KMS-11 (cell line): ENCODE results near the gene MFAP4.

ENCODE experiments used
- H2AFZ ChIP-seq: fragments of 200-600 bp; sonication (generic); 2 replicates; pipeline ENCODE4 v1.6.1; 2016; ENCODE audit warnings: antibody characterized with exemption, mixed run types, low read depth
- H3K27ac ChIP-seq: fragments of 200-600 bp; sonication (generic); 2 replicates; pipeline ENCODE4 v1.6.1; 2016; ENCODE audit warnings: mild to moderate bottlenecking, mixed run types
- H3K27me3 ChIP-seq: fragments of 200-600 bp; sonication (generic); 2 replicates; pipeline ENCODE4 v1.6.1; 2017; ENCODE audit warnings: mild to moderate bottlenecking, low read depth, mixed run types, moderate library complexity; ENCODE audit not compliant: insufficient read depth
- H3K36me3 ChIP-seq: fragments of 200-600 bp; sonication (generic); 2 replicates; pipeline ENCODE4 v1.6.1; 2017; ENCODE audit warnings: mild to moderate bottlenecking, mixed run types; ENCODE audit not compliant: insufficient read depth
- H3K4me1 ChIP-seq: fragments of 200-600 bp; sonication (generic); 2 replicates; pipeline ENCODE4 v1.6.1; 2016; ENCODE audit warnings: mild to moderate bottlenecking, low read depth, mixed run types; ENCODE audit not compliant: poor library complexity, severe bottlenecking
- H3K4me2 ChIP-seq: fragments of 200-600 bp; sonication (generic); 2 replicates; pipeline ENCODE4 v1.7.0; 2016; ENCODE audit warnings: mild to moderate bottlenecking, mixed run types
- H3K4me3 ChIP-seq: fragments of 200-600 bp; sonication (generic); IDR thresholded peaks from 2 replicates; pipeline ENCODE4 v1.6.1; 2017; ENCODE audit warnings: low read depth, low read length, mixed read lengths; ENCODE audit not compliant: insufficient read depth
- H3K79me2 ChIP-seq: fragments of 200-600 bp; sonication (generic); 2 replicates; pipeline ENCODE4 v1.6.1; 2016; ENCODE audit warnings: low read depth, mixed run types; ENCODE audit not compliant: insufficient read depth
- H3K9ac ChIP-seq: fragments of 200-600 bp; sonication (generic); 2 replicates; pipeline ENCODE4 v1.6.1; 2016; ENCODE audit warnings: mild to moderate bottlenecking, mixed run types
- H4K20me1 ChIP-seq: fragments of 200-600 bp; sonication (generic); 2 replicates; pipeline ENCODE4 v1.6.1; 2016; ENCODE audit warnings: mild to moderate bottlenecking, mixed run types; ENCODE audit not compliant: insufficient read depth
- CTCF ChIP-seq: fragments of 200-600 bp; sonication (generic); conservative IDR thresholded peaks from 2 replicates; pipeline ENCODE4 v1.6.1; 2017; ENCODE audit warnings: low read depth, mild to moderate bottlenecking, antibody characterized with exemption, low read length, moderate library complexity, mixed read lengths

MFAP4 gene

GRCh38 chr17:19382531-19383444 is 4.2 kb downstream of the MFAP4 start:
- Histone ChIP-seq H3K4me2 (no peak overlapping the region), H3K36me3 (no peaks in the 10 kb centered on the region), H3K4me3 (no peak overlapping the region), H3K79me2 (no peaks in the 10 kb centered on the region), H3K27ac (no peak overlapping the region), H3K9ac (no peak overlapping the region), H3K4me1 (no peaks in the 10 kb centered on the region), H2AFZ (no peak overlapping the region), H4K20me1 (no peaks in the 10 kb centered on the region), H3K27me3 (no peaks in the 10 kb centered on the region)
- no peak for TF ChIP-seq CTCF

GRCh38 chr17:19381741-19382444 is 5.1 kb downstream of the MFAP4 start:
- no peaks in the 10 kb centered on the region for H3K27me3 ChIP-seq
- H4K20me1 ChIP-seq = no peaks in the 10 kb centered on the region
- peaks cover 3% of the 10 kb centered on the region for H3K4me1 ChIP-seq
- no peaks in the 10 kb centered on the region for H3K79me2 ChIP-seq
- no peak overlapping the region for H2AFZ ChIP-seq
- H3K9ac ChIP-seq = no peak overlapping the region
- no peaks in the 10 kb centered on the region for H3K36me3 ChIP-seq
- TF ChIP-seq CTCF = no peak
- H3K27ac ChIP-seq = no peak overlapping the region
- H3K4me2 ChIP-seq = no peak overlapping the region
- no peak overlapping the region for H3K4me3 ChIP-seq

- H3K79me2 ChIP-seq = no peaks in the 10 kb centered on the region
- H2AFZ ChIP-seq = no peak overlapping the region
- no peak overlapping the region for H3K4me2 ChIP-seq
- peaks cover 6% of the 10 kb centered on the region for H3K4me1 ChIP-seq
- no peak overlapping the region for H3K9ac ChIP-seq
- H3K27ac ChIP-seq = no peak overlapping the region
- no peaks in the 10 kb centered on the region for H4K20me1 ChIP-seq
- no peaks in the 10 kb centered on the region for H3K27me3 ChIP-seq
- no peaks in the 10 kb centered on the region for H3K36me3 ChIP-seq
- no peak overlapping the region for H3K4me3 ChIP-seq
- no peak for TF ChIP-seq CTCF
These were observed 5.6 kb downstream of the MFAP4 start for GRCh38 chr17:19381361-19381740.

GRCh38 chr17:19380481-19381301 is 6.3 kb downstream of the MFAP4 start:
- Histone ChIP-seq H3K4me1 (peaks cover 8% of the 10 kb centered on the region), H3K9ac (no peak overlapping the region), H3K79me2 (no peaks in the 10 kb centered on the region), H3K27ac (no peak overlapping the region), H3K4me2 (no peak overlapping the region), H3K36me3 (no peaks in the 10 kb centered on the region), H4K20me1 (no peaks in the 10 kb centered on the region), H3K27me3 (no peaks in the 10 kb centered on the region), H3K4me3 (no peak overlapping the region), H2AFZ (no peak overlapping the region)
- no peak for TF ChIP-seq CTCF
